Measurements from ENCODE around the gene AP1M1.

AP1M1 gene

GRCh38 chr19:16289594-16289993 is 91.9 kb downstream of the AP1M1 start:
- H3K36me3 ChIP-seq (ENCODE audit: insufficient read depth): no peaks in the 10 kb centered on the region
- H3K79me2 ChIP-seq (ENCODE audit: insufficient read depth, low read depth): no peaks in the 10 kb centered on the region
- no peak for TF ChIP-seq CTCF (conservative IDR thresholded peaks at IDR 0.05; ENCODE audit: low read depth, low read length)
- H3K4me1 ChIP-seq (ENCODE audit: low read depth, poor library complexity, severe bottlenecking): peaks cover 13% of the 10 kb centered on the region
- H4K20me1 ChIP-seq (ENCODE audit: insufficient read depth): no peaks in the 10 kb centered on the region
- H3K4me2 ChIP-seq: no peak overlapping the region
- no peak overlapping the region for H2AFZ ChIP-seq (ENCODE audit: low read depth)
- no peak overlapping the region for H3K9ac ChIP-seq
- peaks cover 25% of the 10 kb centered on the region for H3K27me3 ChIP-seq (ENCODE audit: insufficient read depth, low read depth)
- no peak overlapping the region for H3K27ac ChIP-seq
- no peak overlapping the region for H3K4me3 ChIP-seq (IDR thresholded peaks at IDR 0.05; ENCODE audit: insufficient read depth, low read depth, low read length)

- Histone ChIP-seq H3K27ac (no peak overlapping the region), H3K79me2 (ENCODE audit: insufficient read depth, low read depth) (no peaks in the 10 kb centered on the region), H3K4me3 (IDR thresholded peaks at IDR 0.05; ENCODE audit: insufficient read depth, low read depth, low read length) (no peak overlapping the region), H2AFZ (ENCODE audit: low read depth) (no peak overlapping the region), H3K36me3 (ENCODE audit: insufficient read depth) (no peaks in the 10 kb centered on the region), H3K27me3 (ENCODE audit: insufficient read depth, low read depth) (peaks cover 20% of the 10 kb centered on the region), H3K4me2 (no peak overlapping the region), H3K9ac (no peak overlapping the region), H4K20me1 (ENCODE audit: insufficient read depth) (no peaks in the 10 kb centered on the region), H3K4me1 (ENCODE audit: low read depth, poor library complexity, severe bottlenecking) (peaks cover 13% of the 10 kb centered on the region)
- no peak for TF ChIP-seq CTCF (conservative IDR thresholded peaks at IDR 0.05; ENCODE audit: low read depth, low read length)
These were observed 93.0 kb downstream of the AP1M1 start for GRCh38 chr19:16290692-16291091.

- H2AFZ ChIP-seq (ENCODE audit: low read depth): no peak overlapping the region
- H3K79me2 ChIP-seq (ENCODE audit: insufficient read depth, low read depth): no peaks in the 10 kb centered on the region
- peaks cover 10% of the 10 kb centered on the region for H3K27me3 ChIP-seq (ENCODE audit: insufficient read depth, low read depth)
- peak overlapping the region; percentile 40; the same call in 1 of the 2 replicates for H3K4me2 ChIP-seq
- no peak overlapping the region for H3K9ac ChIP-seq
- TF ChIP-seq CTCF (conservative IDR thresholded peaks at IDR 0.05; ENCODE audit: low read depth, low read length): no peak
- no peaks in the 10 kb centered on the region for H4K20me1 ChIP-seq (ENCODE audit: insufficient read depth)
- H3K36me3 ChIP-seq (ENCODE audit: insufficient read depth): no peaks in the 10 kb centered on the region
- H3K27ac ChIP-seq: no peak overlapping the region
- H3K4me3 ChIP-seq (IDR thresholded peaks at IDR 0.05; ENCODE audit: insufficient read depth, low read depth, low read length): no peak overlapping the region
- H3K4me1 ChIP-seq (ENCODE audit: low read depth, poor library complexity, severe bottlenecking): peaks cover 13% of the 10 kb centered on the region
These were observed 95.7 kb downstream of the AP1M1 start for GRCh38 chr19:16293118-16294091.

GRCh38 chr19:16295057-16295456 is 97.3 kb downstream of the AP1M1 start:
- Histone ChIP-seq H3K27me3 (ENCODE audit: insufficient read depth, low read depth) (peaks cover 10% of the 10 kb centered on the region), H3K4me2 (no peak overlapping the region), H3K9ac (no peak overlapping the region), H3K27ac (no peak overlapping the region), H4K20me1 (ENCODE audit: insufficient read depth) (no peaks in the 10 kb centered on the region), H3K4me1 (ENCODE audit: low read depth, poor library complexity, severe bottlenecking) (peaks cover 13% of the 10 kb centered on the region), H3K4me3 (IDR thresholded peaks at IDR 0.05; ENCODE audit: insufficient read depth, low read depth, low read length) (no peak overlapping the region), H2AFZ (ENCODE audit: low read depth) (no peak overlapping the region), H3K36me3 (ENCODE audit: insufficient read depth) (no peaks in the 10 kb centered on the region), H3K79me2 (ENCODE audit: insufficient read depth, low read depth) (no peaks in the 10 kb centered on the region)
- no peak for TF ChIP-seq CTCF (conservative IDR thresholded peaks at IDR 0.05; ENCODE audit: low read depth, low read length)

Data from KMS-11 (cell line).